Measurements from ENCODE around the gene MYLK4.
"Not testable (repeated sequence)": the region's sequence is repeated elsewhere in the genome, so short reads cannot be mapped to it uniquely, and the experiment has no call there.

DNA sequence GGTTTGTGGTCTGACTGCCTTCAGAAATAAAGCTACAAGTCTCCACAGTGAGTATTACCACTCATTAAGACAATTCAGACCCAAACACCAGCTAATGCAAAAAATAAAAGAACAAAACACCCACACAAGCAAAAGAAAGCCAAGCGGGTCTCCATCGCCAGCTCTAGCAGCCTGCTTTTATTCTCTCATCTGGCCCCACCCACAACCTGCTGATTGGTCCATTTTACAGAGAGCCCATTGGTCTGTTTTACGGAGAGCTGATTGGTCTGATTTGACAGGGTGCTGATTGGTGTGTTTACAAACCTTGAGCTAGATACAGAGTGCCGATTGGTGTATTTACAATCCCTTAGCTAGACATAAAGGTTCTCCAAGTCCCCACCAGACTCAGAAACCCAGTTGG is 12.1 kb upstream of the MYLK4 start:
- TF ChIP-seq POLR2AphosphoS5, POLR2A (IDR thresholded peaks at IDR 0.05; ENCODE audit: low read depth, low read length): not testable (repeated sequence)

Measured in GM12892 (cell line).